ENCODE measurements around the gene FRMD4B. TPM values are rescaled to one million over a fixed set of nuclear protein-coding genes. Genes with fewer than 3 reads are reported as not detected.

Gene FRMD4B
- total RNA-seq, 1 donor from 2014 or later, result 16.1 TPM

- Histone ChIP-seq H3K9me3 (replicated peaks) (no peaks in the 10 kb centered on the region), H3K4me3 (no peak overlapping the region), H3K27me3 (ENCODE audit: low read depth) (no peaks in the 10 kb centered on the region), H3K36me3 (peaks cover 18% of the 10 kb centered on the region), H3K4me1 (peaks cover 13% of the 10 kb centered on the region), H3K27ac (replicated peaks) (no peak overlapping the region)
- DNase-seq, result no peak
- TF ChIP-seq CTCF (IDR thresholded peaks at IDR 0.05; ENCODE audit: borderline replicate concordance), result no peak
- intact Hi-C loops (cut with micrococcal nuclease), result no loop called here
Observed at GRCh38 chr3:69207031-69207430, 178.9 kb downstream of the FRMD4B start.

DNA sequence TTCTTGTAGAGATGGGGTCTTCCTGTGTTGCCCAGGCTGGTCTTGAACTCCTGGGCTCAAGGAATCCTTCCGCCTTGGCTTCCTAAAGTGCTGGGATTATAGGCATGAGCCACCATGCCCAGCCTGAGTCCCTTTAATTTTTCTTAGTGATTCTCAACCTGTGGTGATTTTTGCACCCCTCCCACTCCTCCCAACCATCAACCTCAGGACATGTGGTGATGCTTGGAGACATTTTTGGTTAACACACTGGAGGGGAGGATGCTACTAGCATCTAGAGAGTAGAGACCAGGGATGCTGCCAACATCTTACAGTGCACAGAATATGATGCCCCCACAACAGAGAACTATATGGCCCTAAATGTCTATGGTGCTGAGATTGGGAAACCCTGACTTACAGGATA is 180.5 kb downstream of the FRMD4B start:
- Histone ChIP-seq H3K9me3 (replicated peaks) (no peaks in the 10 kb centered on the region), H3K4me3 (no peak overlapping the region), H3K27ac (replicated peaks) (no peak overlapping the region), H3K4me1 (peaks cover 29% of the 10 kb centered on the region), H3K36me3 (peaks cover 18% of the 10 kb centered on the region), H3K27me3 (ENCODE audit: low read depth) (no peaks in the 10 kb centered on the region)
- intact Hi-C loops (cut with micrococcal nuclease), result no loop called here
- no peak for TF ChIP-seq CTCF (IDR thresholded peaks at IDR 0.05; ENCODE audit: borderline replicate concordance)
- no peak for DNase-seq

GRCh38 chr3:69204315-69204957 is 181.5 kb downstream of the FRMD4B start:
- intact Hi-C loops (cut with micrococcal nuclease), result no loop called here
- Histone ChIP-seq H3K4me1 (peaks cover 38% of the 10 kb centered on the region), H3K9me3 (replicated peaks) (no peaks in the 10 kb centered on the region), H3K27me3 (ENCODE audit: low read depth) (no peaks in the 10 kb centered on the region), H3K4me3 (no peak overlapping the region), H3K27ac (replicated peaks) (peak overlapping the region; percentile 43), H3K36me3 (peaks cover 12% of the 10 kb centered on the region)
- no peak for DNase-seq
- TF ChIP-seq CTCF (IDR thresholded peaks at IDR 0.05; ENCODE audit: borderline replicate concordance), result no peak

DNA sequence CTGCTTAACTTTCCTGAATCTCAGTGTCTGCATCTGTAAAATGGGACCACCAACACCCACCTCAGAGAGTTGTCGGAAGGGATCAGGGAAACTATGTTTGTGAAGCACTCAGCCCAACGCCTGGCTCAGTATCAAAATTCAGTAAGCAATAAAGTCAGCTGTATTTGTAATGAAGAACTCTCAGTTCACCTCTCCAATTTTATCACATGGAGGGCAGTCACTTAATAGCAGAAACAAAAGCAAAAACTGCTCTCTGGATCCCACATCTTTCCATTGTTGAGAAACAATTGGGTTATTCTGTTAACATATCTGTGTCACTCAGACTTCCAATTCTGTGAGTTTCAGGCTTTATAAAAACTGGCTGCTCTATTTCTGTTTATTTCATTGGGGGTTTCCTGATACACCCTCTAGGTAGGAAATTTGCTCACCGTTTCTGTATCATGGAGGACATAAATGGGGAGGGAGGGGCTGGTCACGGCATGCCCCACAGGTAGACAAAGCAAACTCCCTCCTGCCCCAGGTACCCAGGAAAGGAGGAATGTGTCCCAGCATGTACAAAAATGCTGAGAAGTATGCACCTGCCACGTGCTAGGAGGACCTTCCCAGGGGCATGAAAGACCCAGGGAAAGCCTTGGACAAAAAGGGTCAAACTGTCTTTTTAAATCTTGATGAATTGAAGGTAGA is 182.1 kb downstream of the FRMD4B start:
- H3K4me1 ChIP-seq, result peaks cover 44% of the 10 kb centered on the region
- intact Hi-C loops (cut with micrococcal nuclease), result no loop called here
- no peaks in the 10 kb centered on the region for H3K27me3 ChIP-seq (ENCODE audit: low read depth)
- peaks cover 5% of the 10 kb centered on the region for H3K36me3 ChIP-seq
- no peaks in the 10 kb centered on the region for H3K9me3 ChIP-seq (replicated peaks)
- no peak for TF ChIP-seq CTCF (IDR thresholded peaks at IDR 0.05; ENCODE audit: borderline replicate concordance)
- H3K4me3 ChIP-seq, result no peak overlapping the region
- H3K27ac ChIP-seq (replicated peaks), result peak overlapping the region; percentile 43
- DNase-seq, result no peak

DNA sequence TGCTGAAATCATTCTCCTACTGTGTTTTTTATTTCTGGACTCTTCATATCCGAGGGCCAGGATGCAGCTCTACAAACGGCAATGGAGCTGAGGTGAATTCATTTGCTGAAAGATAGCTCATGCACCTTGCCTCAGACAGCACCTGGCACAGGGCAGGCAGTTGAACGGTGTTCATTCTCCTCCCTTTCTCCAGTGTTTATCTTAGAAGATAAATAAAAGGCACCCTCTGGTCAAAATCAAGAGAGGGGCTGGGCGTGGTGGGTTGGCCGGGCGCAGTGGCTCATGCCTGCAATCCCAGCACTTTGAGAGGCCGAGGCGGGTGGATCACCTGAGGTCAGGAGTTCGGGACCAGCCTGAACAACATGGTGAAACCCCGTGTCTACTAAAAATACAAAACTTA is 184.2 kb downstream of the FRMD4B start:
- H3K36me3 ChIP-seq, result peaks cover 3% of the 10 kb centered on the region
- no peak overlapping the region for H3K27ac ChIP-seq (replicated peaks)
- no peak for DNase-seq
- H3K27me3 ChIP-seq (ENCODE audit: low read depth), result no peaks in the 10 kb centered on the region
- H3K9me3 ChIP-seq (replicated peaks), result no peaks in the 10 kb centered on the region
- no peak for TF ChIP-seq CTCF (IDR thresholded peaks at IDR 0.05; ENCODE audit: borderline replicate concordance)
- peaks cover 51% of the 10 kb centered on the region for H3K4me1 ChIP-seq
- no peak overlapping the region for H3K4me3 ChIP-seq
- intact Hi-C loops (cut with micrococcal nuclease), result no loop called here
